ENCODE data around the gene S100A3. TPM values are rescaled to one million over a fixed set of nuclear protein-coding genes. Genes with fewer than 3 reads are reported as not detected.

S100A3 gene
- total and polyA plus RNA-seq, 2 of the 13 experiments (the other 11 are each of a cell fraction or from before 2014, with no cell fraction given) = 2.5 to 4.5 TPM

- TF ChIP-seq ZNF670 (CRISPR knock-in tag; IDR thresholded peaks at IDR 0.05; ENCODE audit: borderline replicate concordance) (0 out of 2 replicates have a peak, but pooled peaks have one; percentile 16), GLI4 (CRISPR knock-in tag; IDR thresholded peaks at IDR 0.05; ENCODE audit: borderline replicate concordance) (no peak)
Measured at GRCh38 chr1:153572569-153573015, 23.5 kb upstream of the S100A3 start (continued).

- H3K27ac ChIP-seq (ENCODE audit: extremely low read length, insufficient read depth, low read length) = no peak overlapping the region
- no peak overlapping the region for H2AFZ ChIP-seq (ENCODE audit: low read length)
- intact Hi-C loops (cut with micrococcal nuclease; ENCODE audit: unreplicated experiment) = loop anchor here (1.0 kb wide), 3 partner anchors 56 to 197 kb away; partner anchors contain the start of gene S100A13
Measured at GRCh38 chr1:153571706-153572105, 22.6 kb upstream of the S100A3 start.

More at GRCh38 chr1:153571706-153572105, 22.6 kb upstream of the S100A3 start:
- Histone ChIP-seq H3K9ac (ENCODE audit: insufficient read depth, low read depth, low read length) (no peak overlapping the region), H3K4me2 (ENCODE audit: low read depth, low read length) (no peak overlapping the region), H3K4me3 (replicated peaks in 1 of 3; ENCODE audit: insufficient read depth in 1 of 3, low read depth in 2 of 3, low read length in 3 of 3) (no peak overlapping the region), H3K79me2 (ENCODE audit: insufficient read depth, low read length) (no peaks in the 10 kb centered on the region), H3K9me3 (ENCODE audit: low read length) (no peaks in the 10 kb centered on the region), H3K4me1 (ENCODE audit: insufficient read depth, low read length) (peaks cover 49% of the 10 kb centered on the region), H3K27me3 (ENCODE audit: control insufficient read depth in 1 of 2, insufficient read depth in 2 of 2, low read length in 2 of 2) (no peaks in the 10 kb centered on the region), H4K20me1 (ENCODE audit: insufficient read depth, low read length) (no peaks in the 10 kb centered on the region), H3K36me3 (replicated peaks in 1 of 2; ENCODE audit: control insufficient read depth in 1 of 2, insufficient read depth in 2 of 2, low read length in 2 of 2) (no peaks in the 10 kb centered on the region)
- CTCF ChIA-PET (ENCODE audit: low intra/inter-chr PET ratio, low total read pairs) = interaction anchor here (1.2 to 2.8 kb wide), 4 partner anchors 56 to 178 kb away, joined by 4 to 18 read pairs (median 6); partner anchors contain the start of genes S100A1 and S100A13
- FAIRE-seq (no peak), DNase-seq (ENCODE audit: low spot score) (no peak), ATAC-seq (no peak)
- in situ Hi-C loops (cut with HindIII; ENCODE audit: extremely low pct_ligation_motif_present, low pct_unique_long_range_greater_than_20kb) = loop anchor here (5.0 kb wide), 1 partner anchor 56 kb away; the partner anchor contains the start of genes S100A1 and S100A13
- POLR2A ChIA-PET = interaction anchor here (1.0 to 1.8 kb wide), 5 partner anchors 56 to 100 kb away, joined by 3 to 17 read pairs (median 4); partner anchors contain the start of genes CHTOP, S100A1 and S100A13
- TF ChIP-seq MXD4 (CRISPR knock-in tag; IDR thresholded peaks at IDR 0.05) (no peak), ZNF230 (CRISPR knock-in tag; IDR thresholded peaks at IDR 0.05) (no peak), NFE2 (CRISPR knock-in tag; IDR thresholded peaks at IDR 0.05) (no peak), TCF7L2 (IDR thresholded peaks at IDR 0.05; ENCODE audit: low read depth, low read length) (no peak), GLI4 (CRISPR knock-in tag; IDR thresholded peaks at IDR 0.05; ENCODE audit: borderline replicate concordance) (no peak)
- TF ChIP-seq, protein P1, sequence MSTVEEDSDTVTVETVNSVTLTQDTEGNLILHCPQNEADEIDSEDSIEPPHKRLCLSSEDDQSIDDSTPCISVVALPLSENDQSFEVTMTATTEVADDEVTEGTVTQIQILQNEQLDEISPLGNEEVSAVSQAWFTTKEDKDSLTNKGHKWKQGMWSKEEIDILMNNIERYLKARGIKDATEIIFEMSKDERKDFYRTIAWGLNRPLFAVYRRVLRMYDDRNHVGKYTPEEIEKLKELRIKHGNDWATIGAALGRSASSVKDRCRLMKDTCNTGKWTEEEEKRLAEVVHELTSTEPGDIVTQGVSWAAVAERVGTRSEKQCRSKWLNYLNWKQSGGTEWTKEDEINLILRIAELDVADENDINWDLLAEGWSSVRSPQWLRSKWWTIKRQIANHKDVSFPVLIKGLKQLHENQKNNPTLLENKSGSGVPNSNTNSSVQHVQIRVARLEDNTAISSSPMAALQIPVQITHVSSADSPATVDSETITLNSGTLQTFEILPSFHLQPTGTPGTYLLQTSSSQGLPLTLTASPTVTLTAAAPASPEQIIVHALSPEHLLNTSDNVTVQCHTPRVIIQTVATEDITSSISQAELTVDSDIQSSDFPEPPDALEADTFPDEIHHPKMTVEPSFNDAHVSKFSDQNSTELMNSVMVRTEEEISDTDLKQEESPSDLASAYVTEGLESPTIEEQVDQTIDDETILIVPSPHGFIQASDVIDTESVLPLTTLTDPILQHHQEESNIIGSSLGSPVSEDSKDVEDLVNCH (CRISPR knock-in tag; IDR thresholded peaks at IDR 0.05) = no peak
- 35% methylated on average over 7 of the region's 7 CpGs for WGBS (ENCODE audit: low lambda C conversion rate)
- no TSS peak for BruUV-seq (replicated peaks)

Measured in HepG2 (cell line).